Neural crest cell (in vitro differentiated cells): Measurements from ENCODE around the gene IGSF9B. TPM values are rescaled to one million over a fixed set of nuclear protein-coding genes. Genes with fewer than 3 reads are reported as not detected.
"Not testable (repeated sequence)": the region's sequence is repeated elsewhere in the genome, so short reads cannot be mapped to it uniquely, and the experiment has no call there.

Source experiments
- DNase-seq: peaks from one replicate; pipeline ENCODE4 v3.0.0; 2021; ENCODE audit warnings: low read depth, mixed read lengths, low spot score
- H3K27ac Mint-ChIP-seq: one replicate; pipeline ENCODE4 v1.8.0; 2021; ENCODE audit warnings: mild to moderate bottlenecking, mixed read lengths; ENCODE audit not compliant: unreplicated experiment
- H3K27me3 Mint-ChIP-seq: 2 replicates; pipeline ENCODE4 v1.8.0; 2021; ENCODE audit warnings: low read depth, mild to moderate bottlenecking, mixed read lengths
- H3K36me3 Mint-ChIP-seq: 2 replicates; pipeline ENCODE4 v1.8.0; 2021; ENCODE audit warnings: low read depth, mild to moderate bottlenecking, mixed read lengths
- H3K4me1 Mint-ChIP-seq: 2 replicates; pipeline ENCODE4 v1.8.0; 2021; ENCODE audit warnings: mixed read lengths
- H3K4me3 Mint-ChIP-seq: one replicate; pipeline ENCODE4 v1.8.0; 2021; ENCODE audit warnings: mild to moderate bottlenecking, mixed read lengths
- H3K9me3 Mint-ChIP-seq: 2 replicates; pipeline ENCODE4 v1.8.0; 2021; ENCODE audit warnings: mixed read lengths
- long read RNA-seq: library from polyadenylated mRNA; unstranded; transcript quantifications from one replicate; pipeline ENCODE4 v2.0.0, GENCODE V29; 2020
- total RNA-seq: library from RNA; stranded (reverse); gene quantifications from 2 replicates; pipeline ENCODE4 v1.2.1, GENCODE V29; 2021
- TF ChIP-seq, protein P1 (sequence below): fragments of 200-600 bp; sonication (generic); conservative IDR thresholded peaks from 2 replicates; pipeline ENCODE4 v1.5.0; 2021; ENCODE audit warnings: antibody characterized with exemption, mild to moderate bottlenecking

The IGSF9B gene, protein sequence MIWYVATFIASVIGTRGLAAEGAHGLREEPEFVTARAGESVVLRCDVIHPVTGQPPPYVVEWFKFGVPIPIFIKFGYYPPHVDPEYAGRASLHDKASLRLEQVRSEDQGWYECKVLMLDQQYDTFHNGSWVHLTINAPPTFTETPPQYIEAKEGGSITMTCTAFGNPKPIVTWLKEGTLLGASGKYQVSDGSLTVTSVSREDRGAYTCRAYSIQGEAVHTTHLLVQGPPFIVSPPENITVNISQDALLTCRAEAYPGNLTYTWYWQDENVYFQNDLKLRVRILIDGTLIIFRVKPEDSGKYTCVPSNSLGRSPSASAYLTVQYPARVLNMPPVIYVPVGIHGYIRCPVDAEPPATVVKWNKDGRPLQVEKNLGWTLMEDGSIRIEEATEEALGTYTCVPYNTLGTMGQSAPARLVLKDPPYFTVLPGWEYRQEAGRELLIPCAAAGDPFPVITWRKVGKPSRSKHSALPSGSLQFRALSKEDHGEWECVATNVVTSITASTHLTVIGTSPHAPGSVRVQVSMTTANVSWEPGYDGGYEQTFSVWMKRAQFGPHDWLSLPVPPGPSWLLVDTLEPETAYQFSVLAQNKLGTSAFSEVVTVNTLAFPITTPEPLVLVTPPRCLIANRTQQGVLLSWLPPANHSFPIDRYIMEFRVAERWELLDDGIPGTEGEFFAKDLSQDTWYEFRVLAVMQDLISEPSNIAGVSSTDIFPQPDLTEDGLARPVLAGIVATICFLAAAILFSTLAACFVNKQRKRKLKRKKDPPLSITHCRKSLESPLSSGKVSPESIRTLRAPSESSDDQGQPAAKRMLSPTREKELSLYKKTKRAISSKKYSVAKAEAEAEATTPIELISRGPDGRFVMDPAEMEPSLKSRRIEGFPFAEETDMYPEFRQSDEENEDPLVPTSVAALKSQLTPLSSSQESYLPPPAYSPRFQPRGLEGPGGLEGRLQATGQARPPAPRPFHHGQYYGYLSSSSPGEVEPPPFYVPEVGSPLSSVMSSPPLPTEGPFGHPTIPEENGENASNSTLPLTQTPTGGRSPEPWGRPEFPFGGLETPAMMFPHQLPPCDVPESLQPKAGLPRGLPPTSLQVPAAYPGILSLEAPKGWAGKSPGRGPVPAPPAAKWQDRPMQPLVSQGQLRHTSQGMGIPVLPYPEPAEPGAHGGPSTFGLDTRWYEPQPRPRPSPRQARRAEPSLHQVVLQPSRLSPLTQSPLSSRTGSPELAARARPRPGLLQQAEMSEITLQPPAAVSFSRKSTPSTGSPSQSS (N-terminal part only)
- total RNA-seq = 10.4 and 12.9 TPM in 2 replicates
- long read RNA-seq = 0 reads

DNA sequence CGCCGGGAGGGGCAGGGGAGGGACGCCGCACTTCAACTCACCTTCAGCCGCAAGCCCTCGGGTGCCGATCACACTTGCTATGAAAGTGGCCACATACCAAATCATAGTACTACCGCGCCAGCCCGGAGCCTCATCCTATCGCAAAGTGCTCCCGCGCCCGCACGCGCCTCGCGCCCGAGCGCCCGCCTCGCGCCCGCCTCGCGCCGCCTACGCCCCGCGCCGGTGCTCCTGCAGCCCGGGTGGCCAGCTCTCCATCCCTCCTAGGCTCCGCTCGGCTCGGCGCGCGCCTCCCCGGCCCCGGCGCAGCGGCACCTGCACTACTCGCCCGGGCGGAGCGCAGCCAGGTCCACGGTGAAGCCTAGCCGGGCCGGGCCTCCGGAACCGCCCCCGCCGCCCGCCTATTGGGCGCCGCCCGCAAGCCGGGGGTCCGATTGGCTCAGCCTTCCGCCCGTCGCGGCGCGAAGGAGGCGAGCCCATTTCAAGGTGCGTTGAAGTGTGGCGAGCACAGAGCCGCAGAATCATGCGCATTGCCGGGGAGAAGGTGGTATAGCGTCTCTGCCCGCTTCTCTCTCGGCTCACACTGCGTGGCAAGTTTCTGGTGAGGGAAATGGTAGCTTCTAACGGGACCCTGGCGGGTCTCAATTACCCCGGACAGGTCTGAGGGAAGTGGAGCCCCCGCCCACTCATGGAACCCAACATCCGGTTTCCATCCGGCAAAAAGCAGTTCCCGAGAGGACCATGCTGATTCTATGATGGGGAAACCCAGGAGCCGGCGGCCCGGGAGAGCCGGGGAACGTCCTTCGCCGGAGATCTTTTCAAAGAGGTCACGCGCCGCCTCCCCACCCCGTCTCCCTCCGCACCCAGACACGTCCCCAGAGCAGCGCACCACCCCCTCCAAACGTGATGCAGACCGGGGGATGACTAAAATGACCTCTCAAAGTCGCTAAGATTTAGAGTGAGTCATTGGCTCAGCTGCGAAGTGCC is at the start of gene IGSF9B:
Gene IGSF9B (minus strand): TSS at position 319 of the 984 bp plus-strand sequence. CDS start 214 bp downstream, at position 105.
- Mint-ChIP-seq H3K4me3 (peak within 1 kb of the TSS; percentile 91), H3K27me3 (peaks cover 90% of the 10 kb centered on the region), H3K27ac (peak within 1 kb of the TSS; percentile 87), H3K36me3 (no peaks in the 10 kb centered on the region), H3K4me1 (peaks cover 24% of the 10 kb centered on the region), H3K9me3 (no peaks in the 10 kb centered on the region)
- DNase-seq = peak; percentile 77
- TF ChIP-seq, protein P1, sequence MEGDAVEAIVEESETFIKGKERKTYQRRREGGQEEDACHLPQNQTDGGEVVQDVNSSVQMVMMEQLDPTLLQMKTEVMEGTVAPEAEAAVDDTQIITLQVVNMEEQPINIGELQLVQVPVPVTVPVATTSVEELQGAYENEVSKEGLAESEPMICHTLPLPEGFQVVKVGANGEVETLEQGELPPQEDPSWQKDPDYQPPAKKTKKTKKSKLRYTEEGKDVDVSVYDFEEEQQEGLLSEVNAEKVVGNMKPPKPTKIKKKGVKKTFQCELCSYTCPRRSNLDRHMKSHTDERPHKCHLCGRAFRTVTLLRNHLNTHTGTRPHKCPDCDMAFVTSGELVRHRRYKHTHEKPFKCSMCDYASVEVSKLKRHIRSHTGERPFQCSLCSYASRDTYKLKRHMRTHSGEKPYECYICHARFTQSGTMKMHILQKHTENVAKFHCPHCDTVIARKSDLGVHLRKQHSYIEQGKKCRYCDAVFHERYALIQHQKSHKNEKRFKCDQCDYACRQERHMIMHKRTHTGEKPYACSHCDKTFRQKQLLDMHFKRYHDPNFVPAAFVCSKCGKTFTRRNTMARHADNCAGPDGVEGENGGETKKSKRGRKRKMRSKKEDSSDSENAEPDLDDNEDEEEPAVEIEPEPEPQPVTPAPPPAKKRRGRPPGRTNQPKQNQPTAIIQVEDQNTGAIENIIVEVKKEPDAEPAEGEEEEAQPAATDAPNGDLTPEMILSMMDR = no peak

DNA sequence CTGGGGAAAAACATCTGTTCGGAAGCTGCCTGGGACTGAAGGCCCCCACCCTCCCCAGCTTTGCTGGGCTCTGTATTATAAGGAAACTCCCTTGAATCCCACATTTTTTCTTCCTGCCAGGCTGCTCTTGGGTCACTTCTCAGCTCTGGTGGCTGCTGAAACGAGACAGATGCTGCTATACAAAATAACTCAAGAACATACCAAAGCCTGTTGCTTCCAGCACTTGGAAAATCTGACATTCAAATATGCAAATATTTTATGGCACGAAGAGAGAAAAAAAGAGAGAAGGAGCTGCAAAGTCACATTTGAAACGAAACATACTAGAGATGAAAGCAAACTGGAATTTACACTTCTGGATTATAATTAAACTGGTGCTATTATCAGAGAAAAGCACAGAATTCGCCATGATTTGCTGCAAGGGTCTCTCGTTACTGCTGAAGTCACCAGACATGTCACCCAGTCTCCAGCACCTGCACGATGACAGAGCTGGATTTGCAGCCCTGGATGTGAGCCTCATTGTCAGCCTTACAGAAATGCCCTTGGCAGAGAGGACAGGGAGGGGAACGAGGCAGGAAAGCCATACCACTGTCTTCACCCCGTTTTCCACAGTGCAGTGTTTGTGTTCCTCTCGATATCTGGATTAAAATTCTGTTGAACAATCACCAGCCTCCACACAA is 47.9 kb upstream of the IGSF9B start:
- TF ChIP-seq, protein P1 = no peak
- peaks cover 13% of the 10 kb centered on the region for H3K27me3 Mint-ChIP-seq
- DNase-seq = no peak
- H3K4me3 Mint-ChIP-seq = no peak overlapping the region
- H3K27ac Mint-ChIP-seq = no peak overlapping the region
- peaks cover 8% of the 10 kb centered on the region for H3K4me1 Mint-ChIP-seq
- H3K9me3 Mint-ChIP-seq = no peaks in the 10 kb centered on the region
- no peaks in the 10 kb centered on the region for H3K36me3 Mint-ChIP-seq

DNA sequence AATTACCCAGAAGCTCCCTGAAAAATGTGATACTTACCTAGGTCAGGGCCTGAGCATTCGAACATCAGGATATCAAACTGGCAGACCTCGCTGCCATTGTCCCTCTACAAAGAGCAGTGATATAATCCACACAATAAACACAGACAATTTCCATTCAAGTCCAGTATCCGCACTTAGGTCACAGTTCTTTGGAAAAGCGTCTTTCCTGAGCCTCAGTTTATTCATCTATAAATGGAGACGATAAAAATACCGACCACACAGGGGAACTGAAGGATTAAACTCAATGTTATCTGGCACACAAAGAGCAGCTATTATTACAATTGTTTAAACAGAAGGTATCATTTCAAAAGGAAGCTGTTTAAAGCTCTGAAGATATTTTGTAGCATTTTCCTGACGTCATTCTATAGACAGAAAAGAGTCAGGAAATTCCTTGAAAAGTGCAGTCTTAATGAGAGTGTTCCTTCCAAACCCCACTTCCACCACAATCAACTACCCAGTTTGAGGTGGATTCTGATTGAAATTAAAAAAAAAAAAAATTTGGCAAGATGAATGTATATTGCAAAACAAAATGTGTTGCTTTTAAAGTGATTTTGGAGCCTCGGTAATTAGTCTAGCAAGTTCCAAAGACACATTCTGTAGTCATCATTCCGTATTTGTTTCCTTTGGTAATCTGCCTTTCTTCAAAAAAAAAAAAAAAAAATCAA is 47.2 kb upstream of the IGSF9B start:
- TF ChIP-seq, protein P1 = no peak
- no peak overlapping the region for H3K27ac Mint-ChIP-seq
- H3K9me3 Mint-ChIP-seq = no peaks in the 10 kb centered on the region
- peaks cover 8% of the 10 kb centered on the region for H3K4me1 Mint-ChIP-seq
- H3K27me3 Mint-ChIP-seq = peaks cover 6% of the 10 kb centered on the region
- no peak for DNase-seq
- no peaks in the 10 kb centered on the region for H3K36me3 Mint-ChIP-seq
- no peak overlapping the region for H3K4me3 Mint-ChIP-seq

DNA sequence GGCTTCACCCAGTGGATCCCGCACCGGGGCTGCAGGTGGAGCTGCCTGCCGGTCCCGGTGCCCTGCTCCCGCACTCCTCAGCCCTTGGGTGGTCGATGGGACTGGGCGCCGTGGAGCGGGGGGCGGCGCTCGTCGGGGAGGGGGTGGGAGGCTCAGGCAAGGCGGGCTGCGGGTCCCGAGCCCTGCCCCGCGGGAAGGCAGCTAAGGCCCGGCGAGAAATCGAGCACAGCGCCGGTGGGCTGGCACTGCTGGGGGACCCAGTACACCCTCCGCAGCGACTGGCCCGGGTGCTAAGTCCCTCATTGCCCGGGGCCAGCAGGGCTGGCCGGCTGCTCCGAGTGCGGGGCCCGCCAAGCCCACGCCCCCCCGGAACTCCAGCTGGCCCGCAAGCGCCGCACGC is 46.1 kb upstream of the IGSF9B start:
- not testable (repeated sequence) for H3K27me3 Mint-ChIP-seq, H3K4me3 Mint-ChIP-seq, H3K4me1 Mint-ChIP-seq, DNase-seq, H3K36me3 Mint-ChIP-seq, H3K27ac Mint-ChIP-seq, H3K9me3 Mint-ChIP-seq

DNA sequence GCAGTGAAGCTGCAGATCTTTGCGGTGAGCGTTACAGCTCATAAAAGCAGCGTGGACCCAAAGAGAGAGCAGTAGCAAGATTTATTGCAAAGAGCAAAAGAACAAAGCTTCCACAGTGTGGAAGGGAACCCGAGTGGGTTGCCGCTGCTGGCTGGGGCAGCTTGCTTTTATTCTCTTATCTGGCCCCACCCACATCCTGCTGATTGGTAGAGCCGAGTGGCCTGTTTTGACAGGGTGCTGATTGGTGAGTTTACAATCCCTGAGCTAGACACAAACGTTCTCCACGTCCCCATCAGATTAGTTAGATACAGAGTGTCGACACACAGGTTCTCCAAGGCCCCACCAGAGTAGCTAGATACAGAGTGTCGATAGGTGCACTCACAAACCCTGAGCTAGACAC is 45.6 kb upstream of the IGSF9B start:
- not testable (repeated sequence) for H3K36me3 Mint-ChIP-seq, H3K4me1 Mint-ChIP-seq, H3K9me3 Mint-ChIP-seq, H3K27ac Mint-ChIP-seq, DNase-seq, H3K27me3 Mint-ChIP-seq, H3K4me3 Mint-ChIP-seq
